Ureter (tissue), 1 donor: ENCODE measurements around the gene TADA1. TPM values are rescaled to one million over a fixed set of nuclear protein-coding genes. Genes with fewer than 3 reads are reported as not detected.
"Not testable (repeated sequence)": the region's sequence is repeated elsewhere in the genome, so short reads cannot be mapped to it uniquely, and the experiment has no call there.

Experiments used
- DNase-seq: peaks from one replicate; pipeline ENCODE4 v3.0.0-alpha.2; 2020; ENCODE audit warnings: low spot score
- total RNA-seq: library from RNA; stranded (reverse); gene quantifications from one replicate; pipeline ENCODE4 v1.2.4, GENCODE V29; 2023
- donor health status: DM: yes; HTN: yes; CAD: no.

The TADA1 gene
- total RNA-seq, 1 donor from 2014 or later, result 11.1 TPM

GRCh38 chr1:166843769-166844596 lies 32.1 kb downstream of the TADA1 start:
- no peak for DNase-seq

GRCh38 chr1:166843322-166843721 lies 32.7 kb downstream of the TADA1 start:
- no peak for DNase-seq

- DNase-seq, result no peak
These were observed 35.5 kb downstream of the TADA1 start for GRCh38 chr1:166840309-166841274.

- DNase-seq, result peak; percentile 62
These were observed 36.3 kb downstream of the TADA1 start for GRCh38 chr1:166839600-166840308.

GRCh38 chr1:166838766-166839599 lies 37.1 kb downstream of the TADA1 start, which contains the start of gene POGK:
Gene POGK, plus strand, starts transcription at chr1:166839475. Its CDS starts 1,482 bp downstream, at chr1:166840957.
- peak; percentile 94 for DNase-seq

GRCh38 chr1:166836733-166837132 lies 39.3 kb downstream of the TADA1 start:
- DNase-seq, result no peak

GRCh38 chr1:166829762-166830161 lies 46.3 kb downstream of the TADA1 start:
- DNase-seq, result not testable (repeated sequence)

- DNase-seq, result no peak
These were observed 48.6 kb downstream of the TADA1 start for GRCh38 chr1:166827426-166827825.

GRCh38 chr1:166822385-166822784 lies 53.7 kb downstream of the TADA1 start:
- no peak for DNase-seq

- DNase-seq, result no peak
These were observed 56.1 kb downstream of the TADA1 start for GRCh38 chr1:166819974-166820373.

- no peak for DNase-seq
These were observed 61.5 kb downstream of the TADA1 start for GRCh38 chr1:166814611-166815010.

GRCh38 chr1:166813508-166814223 lies 62.4 kb downstream of the TADA1 start:
- no peak for DNase-seq

- DNase-seq, result no peak
These were observed 64.4 kb downstream of the TADA1 start for GRCh38 chr1:166811691-166812090.

- DNase-seq, result no peak
These were observed 67.1 kb downstream of the TADA1 start for GRCh38 chr1:166808952-166809351.

Other genes with a start within 250 kb of the TADA1 start
- 70.0 TPM for gene POGK, start 36.8 kb downstream of the TADA1 start, total RNA-seq
- 14.2 TPM for gene ILDR2, start 99.3 kb upstream of the TADA1 start, total RNA-seq
- gene MAEL, start 113.0 kb upstream of the TADA1 start, total RNA-seq, result 1.1 TPM
- 0.16 TPM for gene GPA33, start 214.1 kb upstream of the TADA1 start, total RNA-seq
- gene STYXL2, start 217.8 kb upstream of the TADA1 start, total RNA-seq, result not detected